ENCODE data around the gene DNAH17. TPM values are rescaled to one million over a fixed set of nuclear protein-coding genes. Genes with fewer than 3 reads are reported as not detected.
A peak's percentile ranks its signal among the peaks of the same experiment; 100 is the strongest.

The DNAH17 gene
- total RNA-seq, 3 donors from 2014 or later (not counting 1 experiment from before 2014, with no cell fraction given): 0.16 to 0.25 (median 0.24) TPM

DNA sequence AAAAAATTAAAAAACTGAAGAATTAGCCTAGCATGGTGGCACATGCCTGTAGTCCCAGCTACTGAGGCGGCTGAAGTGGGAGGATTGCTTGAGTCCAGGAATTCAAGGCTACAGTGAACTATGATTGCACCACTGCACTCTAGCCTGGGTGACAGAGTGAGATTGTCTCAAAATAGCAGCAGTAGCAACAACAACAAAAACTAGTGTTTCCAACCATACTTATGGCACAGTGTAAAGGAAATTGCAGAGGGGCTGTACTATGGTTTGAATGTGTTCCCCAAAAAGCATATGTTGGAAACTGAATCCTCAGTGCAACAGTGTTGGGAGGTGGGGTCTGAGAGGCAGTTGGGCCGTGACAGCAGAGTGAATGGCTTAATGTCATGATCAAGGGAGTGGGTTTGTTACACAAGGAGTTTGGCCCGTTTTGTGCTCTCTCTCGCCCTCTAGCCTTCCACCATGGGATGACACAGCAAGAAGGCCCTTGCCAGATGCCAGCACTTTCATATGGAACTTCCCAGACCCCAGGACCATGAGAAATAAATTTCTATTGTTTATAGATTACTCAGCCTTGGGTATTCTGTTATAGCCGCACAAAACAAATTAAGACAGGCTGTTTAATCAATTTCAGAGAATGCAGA is 128.7 kb downstream of the DNAH17 start:
- Histone ChIP-seq H3K9me3 (ENCODE audit: control insufficient read depth, insufficient read depth, low read length) (no peaks in the 10 kb centered on the region), H3K4me1 (ENCODE audit: control insufficient read depth, insufficient read depth, low read length) (no peaks in the 10 kb centered on the region), H3K27me3 (ENCODE audit: control insufficient read depth, insufficient read depth, low read length) (no peaks in the 10 kb centered on the region), H3K4me3 (ENCODE audit: low read length) (no peak overlapping the region), H3K27ac (ENCODE audit: low read length) (no peak overlapping the region), H3K36me3 (ENCODE audit: control insufficient read depth, insufficient read depth, low read length) (no peaks in the 10 kb centered on the region)
- TF ChIP-seq, protein P1, sequence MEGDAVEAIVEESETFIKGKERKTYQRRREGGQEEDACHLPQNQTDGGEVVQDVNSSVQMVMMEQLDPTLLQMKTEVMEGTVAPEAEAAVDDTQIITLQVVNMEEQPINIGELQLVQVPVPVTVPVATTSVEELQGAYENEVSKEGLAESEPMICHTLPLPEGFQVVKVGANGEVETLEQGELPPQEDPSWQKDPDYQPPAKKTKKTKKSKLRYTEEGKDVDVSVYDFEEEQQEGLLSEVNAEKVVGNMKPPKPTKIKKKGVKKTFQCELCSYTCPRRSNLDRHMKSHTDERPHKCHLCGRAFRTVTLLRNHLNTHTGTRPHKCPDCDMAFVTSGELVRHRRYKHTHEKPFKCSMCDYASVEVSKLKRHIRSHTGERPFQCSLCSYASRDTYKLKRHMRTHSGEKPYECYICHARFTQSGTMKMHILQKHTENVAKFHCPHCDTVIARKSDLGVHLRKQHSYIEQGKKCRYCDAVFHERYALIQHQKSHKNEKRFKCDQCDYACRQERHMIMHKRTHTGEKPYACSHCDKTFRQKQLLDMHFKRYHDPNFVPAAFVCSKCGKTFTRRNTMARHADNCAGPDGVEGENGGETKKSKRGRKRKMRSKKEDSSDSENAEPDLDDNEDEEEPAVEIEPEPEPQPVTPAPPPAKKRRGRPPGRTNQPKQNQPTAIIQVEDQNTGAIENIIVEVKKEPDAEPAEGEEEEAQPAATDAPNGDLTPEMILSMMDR (IDR thresholded peaks at IDR 0.05): no peak
- DNase-seq (no peak), ATAC-seq (no peak)
- no peaks in the 10 kb centered on the region for H3K36me3 Mint-ChIP-seq
- no peaks in the 10 kb centered on the region for H3K9me3 Mint-ChIP-seq
- no peak overlapping the region for H3K4me3 Mint-ChIP-seq
- no peaks in the 10 kb centered on the region for H3K4me1 Mint-ChIP-seq
- H3K27me3 Mint-ChIP-seq (ENCODE audit: low read depth in 2 of 2): no peaks in the 10 kb centered on the region
- 76% methylated on average over 4 of the region's 5 CpGs for WGBS (ENCODE audit: insufficient coverage)
- intact Hi-C loops (cut with micrococcal nuclease): no loop called here
- no peak overlapping the region for H3K27ac Mint-ChIP-seq

DNA sequence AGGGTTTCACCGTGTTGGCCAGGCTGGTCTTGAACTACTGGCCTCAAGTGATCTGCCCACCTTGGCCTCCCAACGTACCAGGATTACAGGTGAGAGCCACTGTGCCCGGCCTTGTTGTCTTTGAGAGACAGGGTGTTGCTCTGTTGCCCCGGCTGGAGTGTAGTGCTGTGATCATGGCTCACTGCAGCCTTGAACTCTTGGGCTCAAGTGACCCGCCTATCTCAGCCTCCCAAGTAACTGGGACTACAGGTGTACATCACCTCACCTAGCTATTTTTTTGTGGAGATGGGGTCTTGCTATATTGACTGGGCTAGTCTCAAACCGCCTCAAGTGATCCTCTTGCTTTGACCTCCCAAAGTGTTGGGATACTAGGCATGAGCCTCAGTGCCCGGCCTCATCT is 130.4 kb downstream of the DNAH17 start:
- H3K27me3 ChIP-seq (ENCODE audit: control insufficient read depth, insufficient read depth, low read length): no peaks in the 10 kb centered on the region
- no peaks in the 10 kb centered on the region for H3K9me3 ChIP-seq (ENCODE audit: control insufficient read depth, insufficient read depth, low read length)
- Mint-ChIP-seq H3K4me1 (no peaks in the 10 kb centered on the region), H3K9me3 (no peaks in the 10 kb centered on the region), H3K4me3 (no peak overlapping the region), H3K27me3 (ENCODE audit: low read depth in 2 of 2) (no peaks in the 10 kb centered on the region), H3K27ac (no peak overlapping the region), H3K36me3 (no peaks in the 10 kb centered on the region)
- 92% methylated on average over 7 of the region's 7 CpGs for WGBS (ENCODE audit: insufficient coverage)
- DNase-seq: no peak
- peaks cover 5% of the 10 kb centered on the region for H3K4me1 ChIP-seq (ENCODE audit: control insufficient read depth, insufficient read depth, low read length)
- no peak for ATAC-seq
- H3K27ac ChIP-seq (ENCODE audit: low read length): no peak overlapping the region
- no peak overlapping the region for H3K4me3 ChIP-seq (ENCODE audit: low read length)
- H3K36me3 ChIP-seq (ENCODE audit: control insufficient read depth, insufficient read depth, low read length): no peaks in the 10 kb centered on the region
- TF ChIP-seq, protein P1 (IDR thresholded peaks at IDR 0.05): no peak
- intact Hi-C loops (cut with micrococcal nuclease): no loop called here

DNA sequence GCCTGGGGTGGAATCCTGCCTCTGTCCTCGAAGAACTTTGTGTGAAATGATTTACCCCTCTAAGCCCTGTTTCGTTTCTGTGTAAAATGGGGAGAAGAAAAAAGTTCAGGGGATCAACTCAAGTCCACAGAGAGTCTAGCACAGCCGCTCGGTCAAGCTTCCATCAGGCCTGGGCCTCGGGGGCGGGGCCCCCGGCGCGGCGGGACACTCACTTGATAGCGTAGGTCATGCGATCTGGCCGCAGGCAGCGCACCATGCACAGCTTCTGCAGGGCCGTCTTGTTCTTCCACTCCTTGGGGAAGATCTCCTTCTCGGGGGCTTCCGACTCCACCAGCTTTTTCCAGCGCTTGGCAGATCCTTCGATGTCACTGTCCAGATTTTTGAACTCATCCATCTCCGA is 132.8 kb downstream of the DNAH17 start:
- no peaks in the 10 kb centered on the region for H3K27me3 ChIP-seq (ENCODE audit: control insufficient read depth, insufficient read depth, low read length)
- Mint-ChIP-seq H3K9me3 (no peaks in the 10 kb centered on the region), H3K4me1 (no peaks in the 10 kb centered on the region), H3K4me3 (no peak overlapping the region), H3K27me3 (ENCODE audit: low read depth in 2 of 2) (no peaks in the 10 kb centered on the region), H3K27ac (no peak overlapping the region), H3K36me3 (no peaks in the 10 kb centered on the region)
- H3K27ac ChIP-seq (ENCODE audit: low read length): no peak overlapping the region
- no peaks in the 10 kb centered on the region for H3K9me3 ChIP-seq (ENCODE audit: control insufficient read depth, insufficient read depth, low read length)
- no peak overlapping the region for H3K4me3 ChIP-seq (ENCODE audit: low read length)
- ATAC-seq: no peak
- H3K4me1 ChIP-seq (ENCODE audit: control insufficient read depth, insufficient read depth, low read length): peaks cover 5% of the 10 kb centered on the region
- WGBS (ENCODE audit: insufficient coverage): 94% methylated on average over 20 of the region's 20 CpGs
- no peak for DNase-seq
- H3K36me3 ChIP-seq (ENCODE audit: control insufficient read depth, insufficient read depth, low read length): no peaks in the 10 kb centered on the region
- intact Hi-C loops (cut with micrococcal nuclease): no loop called here
- TF ChIP-seq, protein P1 (IDR thresholded peaks at IDR 0.05): no peak

DNA sequence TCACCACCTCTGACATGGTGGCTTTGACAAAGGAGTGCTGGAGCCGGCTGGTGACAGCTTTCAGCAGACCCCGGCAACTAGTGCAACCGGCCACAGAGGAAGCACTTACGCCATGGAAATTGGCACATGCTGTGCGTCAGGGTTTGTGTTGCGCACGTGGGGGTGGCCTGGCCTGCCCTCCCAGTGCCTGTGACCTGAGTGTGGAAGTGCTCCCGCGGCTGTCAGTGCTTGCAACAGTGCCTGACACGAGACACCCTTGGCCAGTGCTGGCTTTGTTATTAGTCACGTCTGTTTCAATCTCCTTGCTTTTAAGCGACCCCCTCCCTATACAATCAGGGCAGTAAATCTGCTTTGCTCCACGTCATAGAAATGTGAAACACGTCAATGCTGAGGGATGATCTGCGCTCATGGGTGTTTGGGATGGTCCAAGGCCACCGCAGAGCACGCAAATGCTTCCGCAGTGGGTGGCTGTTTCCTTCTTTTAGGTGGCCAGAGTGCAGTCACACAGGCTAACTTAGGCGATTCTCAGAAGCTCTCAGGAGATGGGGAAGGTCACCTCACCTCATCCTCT is 134.5 kb downstream of the DNAH17 start:
- TF ChIP-seq, protein P1 (IDR thresholded peaks at IDR 0.05): no peak
- Mint-ChIP-seq H3K27me3 (ENCODE audit: low read depth in 2 of 2) (no peaks in the 10 kb centered on the region), H3K4me3 (no peak overlapping the region), H3K4me1 (peaks cover 5% of the 10 kb centered on the region in 2 donors), H3K9me3 (no peaks in the 10 kb centered on the region), H3K27ac (no peak overlapping the region), H3K36me3 (no peaks in the 10 kb centered on the region)
- Histone ChIP-seq H3K36me3 (ENCODE audit: control insufficient read depth, insufficient read depth, low read length) (no peaks in the 10 kb centered on the region), H3K27me3 (ENCODE audit: control insufficient read depth, insufficient read depth, low read length) (no peaks in the 10 kb centered on the region), H3K9me3 (ENCODE audit: control insufficient read depth, insufficient read depth, low read length) (no peaks in the 10 kb centered on the region), H3K4me3 (ENCODE audit: low read length) (no peak overlapping the region), H3K27ac (ENCODE audit: low read length) (no peak overlapping the region), H3K4me1 (ENCODE audit: control insufficient read depth, insufficient read depth, low read length) (peaks cover 5% of the 10 kb centered on the region)
- WGBS (ENCODE audit: insufficient coverage): 56% methylated on average over 19 of the region's 19 CpGs
- intact Hi-C loops (cut with micrococcal nuclease): no loop called here
- ATAC-seq (peak; percentile 67 to 70 (median 70)), DNase-seq (peak in 1 of 2 donors; percentile 17)
